K562 (cell line): ENCODE measurements around the gene PSD4. TPM values are rescaled to one million over a fixed set of nuclear protein-coding genes. Genes with fewer than 3 reads are reported as not detected.

ENCODE experiments used
- ATAC-seq: fragments of 200-7000 bp; cut with Tn5 transposase; 3 replicates; pipeline ENCODE4 v1.9.1; 2020; ENCODE audit warnings: moderate library complexity
- BruUV-seq: library from RNA; stranded (reverse); fragments of 400-500 nt; replicated peaks from 2 replicates; lab custom pipeline; 2021; lab: Mats Ljungman, UMichigan
- CTCF ChIA-PET: fragments of 300-600 bp; formaldehyde crosslinking; extraction: SDS; loops from one replicate; lab custom pipeline; 2021; ENCODE audit warnings: low intra/inter-chr PET ratio; lab: Yijun Ruan, JAX
- POLR2A ChIA-PET: fragments of 300-600, 350-650 bp; sonication (Branson Sonifier 250); formaldehyde crosslinking; extraction: SDS; loops from one replicate; lab custom pipeline; 2021; ENCODE audit warnings: antibody characterized with exemption, inconsistent platforms; lab: Yijun Ruan, JAX
- DNase-seq, 4 experiments: peaks; one replicate each; pipeline versions ENCODE4 v3.0.0 to v3.0.0-alpha.2; 2011 to 2018; ENCODE audit warnings: low spot score in 3 of 4, mixed read lengths in 3 of 4; ENCODE audit errors: extremely low read depth in 1 of 4
- FAIRE-seq: peaks from 2 replicates; lab custom pipeline; 2011; peaks lifted over from hg19 to GRCh38; lab: Jason Lieb, UNC
- H2AFZ ChIP-seq: 2 replicates; pipeline ENCODE4 v1.6.0; 2011; ENCODE audit warnings: low read depth, low read length, control low read depth, inconsistent platforms
- H3K27ac ChIP-seq: fragments of 200-600 bp; 3 replicates; pipeline ENCODE4 v1.8.0; 2011; ENCODE audit warnings: low read depth, mild to moderate bottlenecking, control low read depth, inconsistent platforms, low read length, moderate library complexity, mixed read lengths; ENCODE audit errors: extremely low read depth
- H3K27me3 ChIP-seq, 2 experiments: fragments of 300-600 bp in 1 of 2; 2 replicates in 1 of 2; 3 replicates in 1 of 2; pipeline versions ENCODE4 v1.6.0 to v1.8.0; 2011; ENCODE audit warnings: inconsistent platforms in 2 of 2, low read length in 2 of 2, mild to moderate bottlenecking in 1 of 2, mixed read lengths in 1 of 2, moderate library complexity in 1 of 2; ENCODE audit not compliant: control insufficient read depth in 2 of 2, insufficient read depth in 2 of 2
- H3K36me3 ChIP-seq: fragments of 300-600 bp; 3 replicates; pipeline ENCODE4 v1.8.0; 2011; ENCODE audit warnings: mild to moderate bottlenecking, low read length, inconsistent platforms; ENCODE audit not compliant: control insufficient read depth, insufficient read depth
- H3K4me1 ChIP-seq, 2 experiments: fragments of 200-600 bp in 1 of 2; replicated peaks in 1 of 2; 2 replicates in 1 of 2; 3 replicates in 1 of 2; pipeline versions ENCODE4 v1.5.1 to v1.8.0; 2011; ENCODE audit warnings: inconsistent platforms in 2 of 2, low read length in 2 of 2, mild to moderate bottlenecking in 1 of 2, mixed read lengths in 1 of 2, moderate library complexity in 1 of 2; ENCODE audit not compliant: control insufficient read depth in 2 of 2, insufficient read depth in 2 of 2
- H3K4me2 ChIP-seq: 2 replicates; pipeline ENCODE4 v1.6.1; 2011; ENCODE audit warnings: low read length, control low read depth, inconsistent platforms, mixed read lengths; ENCODE audit not compliant: insufficient read depth
- H3K4me3 ChIP-seq: fragments of 200-600 bp; sonication (generic), shearing (Covaris generic); 2 replicates; pipeline ENCODE4 v1.5.1; 2016; ENCODE audit warnings: control low read depth, inconsistent platforms
- H3K79me2 ChIP-seq: fragments of 200-600 bp; 3 replicates; pipeline ENCODE4 v1.8.0; 2011; ENCODE audit warnings: low read length, inconsistent platforms; ENCODE audit not compliant: control insufficient read depth, insufficient read depth
- H3K9ac ChIP-seq, 2 experiments: 2 replicates each; pipeline versions ENCODE4 v1.6.0 to v1.6.1; 2011; ENCODE audit warnings: low read depth in 2 of 2, low read length in 2 of 2, control low read depth in 1 of 2, inconsistent platforms in 1 of 2, mild to moderate bottlenecking in 1 of 2, mixed read lengths in 1 of 2; ENCODE audit not compliant: insufficient read depth in 1 of 2
- H3K9me1 ChIP-seq: one replicate; pipeline ENCODE4 v1.6.0; 2011; ENCODE audit warnings: inconsistent platforms, mild to moderate bottlenecking, low read length, moderate library complexity; ENCODE audit not compliant: control insufficient read depth, insufficient read depth
- H3K9me3 ChIP-seq: replicated peaks from 2 replicates; pipeline ENCODE4 v1.5.1; 2011; ENCODE audit warnings: low read depth, low read length, inconsistent platforms; ENCODE audit not compliant: control insufficient read depth, insufficient read depth
- H4K20me1 ChIP-seq: replicated peaks from 2 replicates; pipeline ENCODE4 v1.6.1; 2011; ENCODE audit warnings: low read length, inconsistent platforms, mixed read lengths; ENCODE audit not compliant: control insufficient read depth, insufficient read depth
- ARID1B ChIP-seq: fragments of 450-650 bp; IDR thresholded peaks from 2 replicates; pipeline ENCODE4 v1.6.1; 2016; ENCODE audit warnings: antibody characterized with exemption, mild to moderate bottlenecking, inconsistent platforms
- CBFA2T2 ChIP-seq: fragments of 450-650 bp; conservative IDR thresholded peaks from 2 replicates; pipeline ENCODE4 v1.6.1; 2017; ENCODE audit warnings: mild to moderate bottlenecking
- DNMT1 ChIP-seq: fragments of 450-650 bp; IDR thresholded peaks from 2 replicates; pipeline ENCODE4 v1.6.1; 2016; ENCODE audit warnings: antibody characterized with exemption, mild to moderate bottlenecking
- DPF2 ChIP-seq: fragments of 450-650 bp; IDR thresholded peaks from 2 replicates; pipeline ENCODE4 v1.6.1; 2016
- ETV1 ChIP-seq: fragments of 450-650 bp; conservative IDR thresholded peaks from 2 replicates; pipeline ENCODE4 v1.6.1; 2016; ENCODE audit warnings: missing genetic modification characterization, control low read depth, low read depth, missing compliant biosample characterization
- SMAD2 ChIP-seq: fragments of 150-350 bp; IDR thresholded peaks from 2 replicates; pipeline ENCODE4 v1.6.1; 2014; ENCODE audit warnings: low read depth, mild to moderate bottlenecking, low read length
- ZNF239 ChIP-seq: fragments of 250-450 bp; sonication (Bioruptor Pico); IDR thresholded peaks from 2 replicates; pipeline ENCODE4 v1.4.0; 2020; ENCODE audit warnings: mild to moderate bottlenecking
- ZNF707 ChIP-seq: fragments of 250-450 bp; sonication (Bioruptor Pico); conservative IDR thresholded peaks from 2 replicates; pipeline ENCODE4 v1.8.0; 2022; ENCODE audit warnings: inconsistent platforms, mild to moderate bottlenecking, moderate library complexity
- WGBS: fragments of 100-300 bp; shearing (Covaris generic); methylation state at CpG from one replicate; pipeline ENCODE4 v1.1.6; 2016; ENCODE audit warnings: low coverage, mixed read lengths; ENCODE audit not compliant: insufficient coverage; ENCODE audit errors: missing lambda C conversion rate; 5-methylcytosine and 5-hydroxymethylcytosine counted together
- in situ Hi-C: fragments of 300-500 bp; cut with MboI; formaldehyde crosslinking; loops from 4 replicates; pipeline ENCODE4 v1.15.0; 2018; ENCODE audit warnings: inconsistent platforms, mixed read lengths
- intact Hi-C: fragments of 100-400 bp; cut with micrococcal nuclease; formaldehyde crosslinking; loops from 2 replicates; pipeline ENCODE4 v1.14.2; 2022
- polyA plus RNA-seq, 8 experiments: library from polyadenylated mRNA; depleted of rRNA in 4 of 8; stranded (reverse) in 5 of 8; unstranded in 3 of 8; fragments of >200 nt; fragmentation: Nextera tagmentation in 2 of 8; fragmentation: Illumina TruSeq in 1 of 8; extraction: Ambion mirVana in 2 of 8; extraction: Trizol in 1 of 8; gene quantifications; 2 replicates each; pipeline versions ENCODE4 v1.2.1 to v1.2.3, GENCODE V29; 2011 to 2014; ENCODE audit warnings: inconsistent platforms in 1 of 8, missing spikeins in 1 of 8
- total RNA-seq, 7 experiments: library from RNA; depleted of rRNA in 6 of 7; stranded (reverse); fragments of >200 nt in 6 of 7; fragmentation: Illumina TruSeq in 2 of 7; extraction: Trizol in 2 of 7; gene quantifications; 2 replicates each; pipeline versions ENCODE4 v1.2.1 to v1.2.3, GENCODE V29; 2011 to 2021; ENCODE audit warnings: low replicate concordance in 1 of 7
- TF ChIP-seq, protein P1 (sequence below): fragments of 450-650 bp; formaldehyde crosslinking; conservative IDR thresholded peaks from 2 replicates; pipeline ENCODE4 v1.4.0; 2022; ENCODE audit warnings: mild to moderate bottlenecking, missing genetic modification characterization
- TF ChIP-seq, protein P2 (sequence below): sonication (generic); formaldehyde crosslinking; IDR thresholded peaks from 2 replicates; pipeline ENCODE4 v1.8.0; 2022; ENCODE audit warnings: missing genetic modification reagents, mild to moderate bottlenecking, moderate library complexity, borderline replicate concordance
- TF ChIP-seq, protein P3 (sequence below): fragments of 450-650 bp; formaldehyde crosslinking; IDR thresholded peaks from 2 replicates; pipeline ENCODE4 v1.4.0; 2020; ENCODE audit warnings: mild to moderate bottlenecking, moderate library complexity

PSD4 gene
- total and polyA plus RNA-seq, 9 of the 15 experiments (the other 6 are each of a cell fraction or from before 2014, with no cell fraction given), result 0.46 to 54.0 (median 20.8) TPM

DNA sequence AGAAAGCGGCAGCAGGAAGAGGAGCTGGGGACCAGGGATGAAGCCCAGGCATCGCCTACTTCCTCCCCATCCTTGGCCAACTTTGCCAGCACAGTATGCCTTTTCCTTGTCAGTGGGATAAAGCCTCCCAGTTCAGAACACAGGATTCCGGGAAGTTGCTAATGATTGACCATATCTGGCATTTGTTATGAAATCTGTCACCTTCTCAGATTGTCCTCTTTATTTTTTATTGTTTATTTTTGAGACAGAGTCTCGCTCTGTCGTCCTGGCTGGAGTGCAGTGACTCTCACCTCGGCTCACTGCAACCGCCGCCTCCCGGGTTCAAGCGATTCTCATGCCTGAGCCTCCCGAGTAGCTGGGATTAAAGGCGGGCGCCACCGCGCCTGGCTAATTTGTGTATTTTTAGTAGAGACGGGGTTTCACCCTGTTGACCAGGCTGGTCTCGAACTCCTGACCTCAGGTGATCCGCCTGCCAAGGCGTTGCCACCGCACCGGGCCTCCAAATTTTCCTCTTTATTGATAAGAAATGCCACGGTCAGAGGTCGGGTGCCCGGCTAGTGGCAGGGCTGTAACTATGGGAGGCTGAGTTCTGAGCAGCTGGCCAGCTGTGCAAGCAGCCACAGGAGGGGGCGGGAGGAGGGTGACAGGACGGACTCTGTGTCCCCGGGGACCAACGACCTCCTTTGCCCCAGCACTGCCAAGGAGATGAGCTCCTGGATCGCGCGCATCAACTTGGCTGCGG lies 24.4 kb downstream of the PSD4 start:
- 97% methylated on average over 24 of the region's 32 CpGs for WGBS
- TF ChIP-seq, protein P1, sequence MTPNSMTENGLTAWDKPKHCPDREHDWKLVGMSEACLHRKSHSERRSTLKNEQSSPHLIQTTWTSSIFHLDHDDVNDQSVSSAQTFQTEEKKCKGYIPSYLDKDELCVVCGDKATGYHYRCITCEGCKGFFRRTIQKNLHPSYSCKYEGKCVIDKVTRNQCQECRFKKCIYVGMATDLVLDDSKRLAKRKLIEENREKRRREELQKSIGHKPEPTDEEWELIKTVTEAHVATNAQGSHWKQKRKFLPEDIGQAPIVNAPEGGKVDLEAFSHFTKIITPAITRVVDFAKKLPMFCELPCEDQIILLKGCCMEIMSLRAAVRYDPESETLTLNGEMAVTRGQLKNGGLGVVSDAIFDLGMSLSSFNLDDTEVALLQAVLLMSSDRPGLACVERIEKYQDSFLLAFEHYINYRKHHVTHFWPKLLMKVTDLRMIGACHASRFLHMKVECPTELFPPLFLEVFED (CRISPR knock-in tag), result no peak
- TF ChIP-seq, protein P2, sequence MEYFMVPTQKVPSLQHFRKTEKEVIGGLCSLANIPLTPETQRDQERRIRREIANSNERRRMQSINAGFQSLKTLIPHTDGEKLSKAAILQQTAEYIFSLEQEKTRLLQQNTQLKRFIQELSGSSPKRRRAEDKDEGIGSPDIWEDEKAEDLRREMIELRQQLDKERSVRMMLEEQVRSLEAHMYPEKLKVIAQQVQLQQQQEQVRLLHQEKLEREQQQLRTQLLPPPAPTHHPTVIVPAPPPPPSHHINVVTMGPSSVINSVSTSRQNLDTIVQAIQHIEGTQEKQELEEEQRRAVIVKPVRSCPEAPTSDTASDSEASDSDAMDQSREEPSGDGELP (CRISPR knock-in tag), result no peak
- no peak for TF ChIP-seq ZNF239 (CRISPR knock-in tag)
- TF ChIP-seq ARID1B, result no peak
- TF ChIP-seq SMAD2, result no peak
- no peak for TF ChIP-seq ZNF707
- no peak for TF ChIP-seq DPF2
- TF ChIP-seq, protein P3, sequence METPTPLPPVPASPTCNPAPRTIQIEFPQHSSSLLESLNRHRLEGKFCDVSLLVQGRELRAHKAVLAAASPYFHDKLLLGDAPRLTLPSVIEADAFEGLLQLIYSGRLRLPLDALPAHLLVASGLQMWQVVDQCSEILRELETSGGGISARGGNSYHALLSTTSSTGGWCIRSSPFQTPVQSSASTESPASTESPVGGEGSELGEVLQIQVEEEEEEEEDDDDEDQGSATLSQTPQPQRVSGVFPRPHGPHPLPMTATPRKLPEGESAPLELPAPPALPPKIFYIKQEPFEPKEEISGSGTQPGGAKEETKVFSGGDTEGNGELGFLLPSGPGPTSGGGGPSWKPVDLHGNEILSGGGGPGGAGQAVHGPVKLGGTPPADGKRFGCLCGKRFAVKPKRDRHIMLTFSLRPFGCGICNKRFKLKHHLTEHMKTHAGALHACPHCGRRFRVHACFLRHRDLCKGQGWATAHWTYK (CRISPR knock-in tag), result no peak
- TF ChIP-seq ETV1 (tag), result no peak
- no peak for TF ChIP-seq CBFA2T2
- no peak for TF ChIP-seq DNMT1
- TF ChIP-seq, all 486 proteins: peak for 0
- H3K27ac ChIP-seq, result no peak overlapping the region
- H4K20me1 ChIP-seq, result no peaks in the 10 kb centered on the region
- H3K9me3 ChIP-seq, result no peaks in the 10 kb centered on the region
- FAIRE-seq (no peak), ATAC-seq (no peak), DNase-seq (no peak)
- BruUV-seq, result no TSS peak
- H3K4me2 ChIP-seq, result no peak overlapping the region
- no peaks in the 10 kb centered on the region for H3K27me3 ChIP-seq
- H3K4me1 ChIP-seq, result no peaks in the 10 kb centered on the region
- CTCF ChIA-PET, result no interaction called here
- H2AFZ ChIP-seq, result no peak overlapping the region
- peaks cover 64% of the 10 kb centered on the region; the same call in 2 of the 3 replicates for H3K36me3 ChIP-seq
- no peak overlapping the region for H3K4me3 ChIP-seq
- H3K79me2 ChIP-seq, result no peaks in the 10 kb centered on the region
- H3K9me1 ChIP-seq, result no peaks in the 10 kb centered on the region
- intact Hi-C loops, result no loop called here
- POLR2A ChIA-PET, result interaction anchor here (0.9 kb wide), 1 partner anchor 18 kb away, joined by 3 read pairs; no protein-coding TSS in a partner anchor
- in situ Hi-C loops, result no loop called here
- no peak overlapping the region for H3K9ac ChIP-seq
